Esophagus mucosa (tissue), 1 donor: ENCODE results near the gene RALY. TPM values are rescaled to one million over a fixed set of nuclear protein-coding genes. Genes with fewer than 3 reads are reported as not detected.
A peak's percentile ranks its signal among the peaks of the same experiment; 100 is the strongest.

Experiments used
- ATAC-seq: fragments of 200-7000 bp; cut with Tn5 transposase; one replicate; pipeline ENCODE4 v1.9.1; 2020
- total RNA-seq: library from RNA; stranded (reverse); gene quantifications from one replicate; pipeline ENCODE4 v1.2.4, GENCODE V29; 2023
- donor health status: DM: yes; HTN: yes; CAD: no.

Gene RALY
- total RNA-seq, 1 donor from 2014 or later = 82.6 TPM

DNA sequence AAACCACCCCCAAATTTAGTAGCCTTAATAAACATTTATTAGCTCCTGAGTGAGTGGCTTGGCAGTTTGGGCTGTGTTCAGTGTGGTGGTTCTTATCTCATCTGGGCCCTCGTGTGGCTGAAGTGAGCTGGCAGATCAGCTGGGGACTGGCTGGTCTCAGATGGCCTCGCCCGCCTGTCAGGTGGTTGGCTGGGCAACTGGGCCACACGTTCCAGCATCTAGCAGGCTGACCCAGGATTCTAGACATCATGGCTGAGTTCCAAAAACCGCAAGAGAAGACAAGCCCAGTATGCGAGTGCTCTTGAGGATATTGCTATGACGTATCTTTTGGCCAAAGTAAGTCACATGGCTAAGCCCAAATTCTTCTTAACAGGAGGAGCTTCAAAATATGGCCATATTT is 89.4 kb downstream of the RALY start:
- ATAC-seq = peak; percentile 54

DNA sequence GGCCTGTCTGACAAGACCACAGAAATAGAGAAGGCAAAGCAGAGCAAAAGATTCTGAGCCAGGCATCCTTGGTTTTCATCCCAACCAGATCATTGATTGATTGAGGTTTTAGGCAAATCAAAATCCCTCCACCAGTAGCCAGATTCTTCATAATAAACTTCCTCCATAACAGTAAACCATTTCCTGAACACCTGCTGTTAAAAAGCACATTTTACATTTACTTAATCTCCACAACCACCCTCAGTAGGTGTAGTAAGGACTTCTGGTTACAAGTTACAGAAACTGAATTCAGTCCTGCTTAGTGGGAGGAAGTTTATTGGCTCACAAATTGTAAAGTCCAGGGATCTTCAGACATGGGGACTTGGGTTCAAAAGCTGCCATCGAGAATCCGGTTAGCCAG is 90.1 kb downstream of the RALY start:
- ATAC-seq = no peak

DNA sequence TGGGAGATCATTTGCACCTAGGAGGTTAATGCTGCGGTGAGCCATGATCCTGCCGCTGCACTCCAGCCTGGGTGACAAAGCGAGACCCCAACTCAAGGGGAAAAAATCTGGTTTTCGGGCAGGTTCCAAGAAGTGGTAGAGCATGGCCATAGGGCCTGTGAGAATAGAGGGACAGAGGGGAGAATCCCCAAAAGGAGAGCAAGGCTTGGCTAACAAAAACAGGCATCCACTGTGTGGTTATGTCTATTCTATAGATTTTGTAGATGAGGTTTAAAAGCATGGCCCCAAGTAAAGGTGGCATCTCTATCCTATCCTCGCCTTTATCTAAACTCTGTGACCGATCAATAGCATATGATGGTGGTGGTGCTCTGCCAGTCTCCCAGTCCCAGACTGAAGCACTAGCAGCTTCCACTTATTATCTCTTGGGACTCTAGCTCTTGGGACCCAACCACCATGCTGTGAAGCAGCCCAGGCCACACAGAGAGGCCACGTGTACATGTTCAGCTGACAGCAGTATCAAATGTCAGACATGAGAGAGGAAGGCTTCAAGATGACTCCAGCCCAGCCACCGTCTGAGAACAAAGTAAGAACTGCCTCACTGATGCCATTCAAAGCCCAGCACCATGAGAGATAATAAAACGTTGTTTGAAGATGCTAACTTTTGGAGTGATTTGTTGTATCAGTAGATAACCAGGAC is 90.7 kb downstream of the RALY start:
- ATAC-seq = no peak

- no peak for ATAC-seq
Observed at GRCh38 chr20:34085544-34086040, 91.9 kb downstream of the RALY start.

DNA sequence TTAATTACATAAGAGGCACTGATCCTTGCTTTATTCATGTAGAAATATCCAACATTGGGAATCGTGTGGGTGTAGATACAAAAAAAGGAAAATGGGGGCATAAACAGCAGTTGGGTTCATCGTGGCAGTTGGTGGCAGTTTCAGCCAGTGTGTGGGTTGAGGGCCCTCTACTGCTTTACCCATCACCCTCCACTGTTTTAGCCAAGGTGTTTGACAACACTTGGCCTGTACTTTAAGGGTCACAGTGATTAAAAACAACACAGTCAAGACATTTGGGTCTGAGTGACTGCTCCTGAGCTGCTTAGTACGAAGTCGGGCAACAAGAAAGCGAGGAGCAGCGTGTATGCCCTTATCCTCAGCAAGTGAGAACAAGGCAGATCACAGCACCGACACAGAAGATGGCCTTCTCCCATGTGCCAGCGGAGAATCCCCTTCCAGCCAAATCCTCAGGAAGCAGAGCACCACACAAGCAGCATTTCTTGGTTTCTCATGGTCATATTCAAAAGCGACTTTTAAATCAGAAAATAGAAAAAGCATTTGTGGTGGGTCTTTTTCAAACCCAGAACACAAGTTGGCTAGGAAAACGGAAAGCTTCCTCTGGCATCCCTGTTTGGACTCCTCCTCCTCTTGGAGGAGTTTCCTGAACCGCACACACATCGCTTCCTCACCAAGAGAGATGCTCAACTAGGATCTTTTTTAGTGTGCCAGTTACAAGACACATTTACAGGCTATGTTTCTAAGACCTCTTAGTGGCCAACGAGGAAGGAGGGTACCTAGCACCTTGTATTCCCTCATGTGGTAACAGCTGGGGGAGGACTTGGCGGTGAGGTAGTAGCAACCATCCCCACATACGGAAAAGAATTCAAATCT is 94.8 kb downstream of the RALY start:
- no peak for ATAC-seq

- ATAC-seq = no peak
Observed at GRCh38 chr20:34089175-34089479, 95.4 kb downstream of the RALY start.

- peak; percentile 37 for ATAC-seq
Observed at GRCh38 chr20:34089655-34090345, 96.1 kb downstream of the RALY start.

- no peak for ATAC-seq
Observed at GRCh38 chr20:34090645-34091044, 96.9 kb downstream of the RALY start.

DNA sequence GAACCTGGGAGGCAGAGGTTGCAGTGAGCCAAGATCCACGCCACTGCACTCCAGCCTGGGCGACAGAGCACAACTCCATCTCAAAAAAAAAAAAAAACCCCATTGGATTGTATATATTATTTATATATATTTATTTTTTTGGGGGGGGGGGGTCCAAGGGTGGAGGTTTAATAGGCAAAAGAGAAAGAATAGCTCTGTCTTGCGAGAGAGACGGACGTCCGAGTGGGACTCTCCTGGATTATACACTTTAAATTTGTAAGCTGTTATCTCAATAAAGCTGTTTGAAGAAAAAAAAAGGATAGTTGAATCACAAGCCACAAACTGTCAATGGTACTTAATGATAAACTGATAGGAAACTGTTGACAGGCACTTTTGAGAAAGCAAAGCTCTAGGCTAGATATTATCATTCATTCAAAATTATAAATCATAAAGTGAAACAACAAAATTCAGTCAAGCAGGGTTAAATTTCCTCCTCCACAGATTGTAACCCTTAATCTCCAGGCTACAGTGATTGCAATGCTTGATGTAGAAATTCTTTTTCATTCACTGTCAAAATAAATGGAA is 98.0 kb downstream of the RALY start:
- ATAC-seq = no peak

DNA sequence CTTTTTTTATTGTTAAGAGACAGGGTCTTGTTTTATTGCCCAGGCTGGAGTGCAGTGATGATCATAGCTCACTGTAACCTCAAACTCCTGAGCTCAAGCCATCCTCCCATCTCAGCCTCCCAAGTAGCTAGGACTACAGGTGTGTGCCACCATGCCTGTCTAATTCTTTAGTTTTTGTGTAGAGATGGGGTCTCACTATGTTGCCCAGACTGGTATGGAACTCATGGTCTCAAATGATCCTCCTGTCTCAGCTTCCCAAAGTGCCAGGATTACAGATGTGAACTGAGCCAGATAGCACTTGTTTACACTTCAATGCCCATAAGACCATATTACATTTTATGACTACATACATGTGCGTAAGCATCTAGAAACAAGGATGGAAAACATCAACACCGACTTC is 100.2 kb downstream of the RALY start:
- no peak for ATAC-seq

- peak; percentile 15 for ATAC-seq
Observed at GRCh38 chr20:34095825-34096224, 102.1 kb downstream of the RALY start.

DNA sequence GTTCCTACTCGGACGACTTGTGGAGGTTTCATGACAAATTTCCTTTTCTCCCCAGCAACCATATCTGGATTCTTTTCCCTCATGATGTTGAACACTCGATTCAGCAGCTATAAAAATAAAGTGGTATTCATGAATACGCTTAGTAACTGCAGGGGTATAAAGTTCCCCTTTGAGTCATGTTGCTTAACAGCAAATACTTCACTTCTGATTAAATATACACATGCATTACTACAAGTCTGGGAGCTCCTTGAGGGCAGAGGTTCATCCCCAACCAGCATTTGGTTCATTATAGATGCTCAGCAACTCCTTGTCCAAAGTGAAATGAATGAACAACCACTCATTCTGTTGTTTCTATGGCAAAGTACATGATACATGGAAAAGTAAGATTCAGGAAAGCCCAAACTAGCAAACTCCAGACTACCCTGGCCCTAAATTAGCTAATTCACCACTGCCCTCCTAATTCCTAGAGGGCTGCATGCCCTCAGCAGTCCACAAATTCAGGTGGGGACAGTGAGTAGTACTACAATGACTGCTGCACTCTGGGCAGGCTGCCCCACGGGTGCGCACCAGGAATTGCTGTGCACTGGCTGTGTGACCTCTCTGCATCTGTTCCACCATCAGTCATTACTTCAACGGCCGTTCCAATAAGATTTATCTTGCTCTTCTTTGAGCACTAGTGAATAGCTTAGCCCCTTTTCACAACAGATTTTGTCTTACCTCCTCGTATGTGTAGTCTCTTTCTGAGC is 103.2 kb downstream of the RALY start:
- no peak for ATAC-seq

DNA sequence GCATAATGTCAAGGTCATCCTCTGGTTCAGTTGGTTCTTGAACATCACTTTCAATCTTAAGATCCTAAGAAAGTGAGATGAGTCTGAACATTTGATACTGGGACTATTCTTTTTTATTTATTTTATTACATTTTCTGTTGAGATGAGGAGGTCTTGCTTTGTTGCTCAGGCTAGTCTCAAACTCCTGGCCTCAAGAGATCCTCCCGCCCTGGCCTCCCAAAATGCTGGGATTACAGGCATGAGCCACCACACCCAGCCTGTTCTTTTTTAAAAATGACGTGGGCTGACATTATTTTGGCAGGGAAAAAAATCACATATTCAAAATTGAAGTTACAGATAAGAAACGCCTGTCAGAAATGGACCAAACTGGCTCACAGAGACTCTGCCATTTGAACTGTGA is 104.9 kb downstream of the RALY start:
- no peak for ATAC-seq

- no peak for ATAC-seq
Observed at GRCh38 chr20:34099675-34100074, 106.0 kb downstream of the RALY start.

DNA sequence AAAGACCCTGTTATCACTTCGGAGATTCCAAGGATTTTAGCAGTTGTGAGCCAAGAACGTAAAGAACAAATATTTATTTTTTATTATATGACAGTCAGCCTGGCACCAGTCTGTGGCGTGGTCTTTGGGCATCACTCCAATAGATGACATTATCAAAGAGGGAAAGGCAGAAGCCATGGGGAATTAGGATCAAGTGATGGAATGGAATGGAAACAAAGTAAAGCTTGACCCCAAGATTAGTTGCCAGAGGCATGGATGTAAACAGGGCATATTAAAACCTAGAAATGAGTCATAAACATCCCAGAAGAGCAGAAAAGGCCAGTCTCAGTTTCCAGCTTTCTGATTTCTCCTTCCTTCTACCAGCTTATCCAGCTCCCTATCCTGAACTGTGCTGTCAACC is 106.9 kb downstream of the RALY start:
- no peak for ATAC-seq

DNA sequence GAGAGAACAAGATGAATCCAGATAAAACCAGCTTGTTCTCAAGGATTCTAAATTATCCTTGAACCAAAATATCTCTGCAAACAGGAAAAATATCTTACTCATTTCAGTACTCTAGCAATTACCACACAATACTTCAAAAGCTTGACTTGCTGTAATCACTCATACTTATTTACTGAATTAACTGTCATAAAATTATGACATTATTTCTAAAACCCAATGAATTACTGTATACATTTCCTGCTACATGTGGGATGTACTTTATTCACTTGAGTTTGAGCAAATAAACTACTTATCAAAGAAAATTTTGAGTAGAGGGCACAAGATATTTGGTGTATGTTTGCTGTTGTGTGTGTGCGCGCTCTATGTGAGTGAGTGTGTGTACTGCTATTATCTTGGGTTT is 108.6 kb downstream of the RALY start:
- ATAC-seq = no peak

DNA sequence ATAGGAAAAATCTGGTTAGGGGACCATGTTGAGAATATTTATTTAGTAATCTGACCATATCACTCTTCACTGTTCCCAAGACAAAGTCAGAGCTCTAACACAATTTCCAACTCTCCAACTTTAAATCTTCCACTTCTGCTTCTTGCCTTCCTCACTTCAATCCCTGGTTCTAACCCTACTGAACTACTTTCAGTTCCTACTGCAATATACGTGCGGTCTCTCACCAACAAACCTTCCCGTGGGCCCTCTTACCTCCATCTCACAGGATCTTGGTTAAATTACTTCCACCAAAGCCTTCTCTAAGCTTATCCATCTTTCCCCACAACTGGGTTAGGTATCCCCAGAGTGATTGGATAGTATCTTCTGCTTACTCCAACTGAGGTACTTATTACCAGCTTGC is 110.3 kb downstream of the RALY start:
- no peak for ATAC-seq

GRCh38 chr20:34105978-34106675 is 112.4 kb downstream of the RALY start:
- ATAC-seq = no peak

GRCh38 chr20:34108616-34109174 is 115.0 kb downstream of the RALY start:
- ATAC-seq = no peak

DNA sequence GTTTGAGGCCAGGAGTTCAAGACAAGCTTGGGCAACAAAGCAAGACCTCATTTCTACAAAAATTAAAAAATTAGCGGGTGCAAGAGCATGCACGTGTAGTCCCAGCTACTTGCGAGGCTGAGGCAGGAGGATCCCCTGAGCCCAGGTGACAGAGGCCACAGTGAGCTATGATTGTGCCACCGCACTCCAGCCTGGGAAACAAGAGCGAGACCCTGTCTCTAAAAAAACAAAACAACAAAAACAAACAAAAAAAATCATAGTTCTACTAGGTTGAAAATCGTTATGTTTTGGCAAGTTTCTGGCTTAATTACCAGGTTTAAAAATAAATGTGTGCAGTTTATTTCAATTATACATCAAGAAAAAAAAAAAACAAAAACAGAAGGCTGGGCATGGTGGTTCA is 115.7 kb downstream of the RALY start:
- ATAC-seq = no peak

DNA sequence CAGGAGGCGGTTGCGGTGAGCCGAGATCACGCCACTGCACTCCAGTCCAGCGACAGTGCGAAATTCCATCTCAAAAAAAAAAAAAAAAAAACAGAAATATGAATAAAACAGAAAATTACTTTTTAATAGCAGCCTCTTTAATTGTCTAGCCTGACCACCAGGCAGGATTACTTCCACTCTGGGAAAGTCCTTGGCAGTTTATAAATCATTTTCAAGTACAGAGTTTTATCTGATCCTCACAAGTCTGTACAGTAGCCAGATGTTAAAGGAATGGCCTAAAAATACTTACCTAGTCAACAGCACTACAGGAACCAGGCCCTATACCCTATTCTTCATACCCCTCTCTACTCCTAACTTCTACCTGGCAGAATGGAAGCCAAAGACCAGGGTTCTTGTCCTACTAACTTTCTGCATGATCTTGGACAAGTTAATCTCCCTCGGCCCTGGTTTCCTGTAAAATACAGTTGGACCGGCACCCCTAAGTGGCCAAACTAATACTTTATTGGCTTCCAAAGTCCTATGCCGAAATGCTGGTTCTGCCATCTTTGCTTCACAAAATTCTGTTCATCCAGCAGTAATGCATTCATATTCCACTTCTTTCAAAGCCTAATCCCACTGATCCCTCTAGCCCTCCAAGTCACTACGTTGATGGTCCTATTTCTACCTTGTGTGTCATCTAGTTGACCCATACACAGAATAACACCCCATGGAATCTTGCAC is 116.5 kb downstream of the RALY start:
- ATAC-seq = no peak
